ENCODE data around the gene CANT1.
A peak's percentile ranks its signal among the peaks of the same experiment; 100 is the strongest.

CANT1 gene

GRCh38 chr17:79043931-79044320 is 34.4 kb upstream of the CANT1 start:
- Histone ChIP-seq H3K27me3 (ENCODE audit: control insufficient read depth, insufficient read depth, low read length) (no peaks in the 10 kb centered on the region), H2AFZ (no peak overlapping the region), H3K36me3 (ENCODE audit: control insufficient read depth, insufficient read depth, low read length) (no peaks in the 10 kb centered on the region), H3K4me2 (ENCODE audit: low read length) (no peak overlapping the region), H3K9ac (no peak overlapping the region), H3K4me3 (ENCODE audit: low read depth, low read length) (no peak overlapping the region), H3K9me3 (ENCODE audit: control insufficient read depth, low read length) (no peaks in the 10 kb centered on the region), H3K79me2 (no peaks in the 10 kb centered on the region), H3K4me1 (no peaks in the 10 kb centered on the region), H3K27ac (no peak overlapping the region)
- TF ChIP-seq CTCF (IDR thresholded peaks at IDR 0.05), result no peak

- Histone ChIP-seq H3K27me3 (ENCODE audit: control insufficient read depth, insufficient read depth, low read length) (no peaks in the 10 kb centered on the region), H3K9ac (no peak overlapping the region), H3K4me3 (ENCODE audit: low read depth, low read length) (no peak overlapping the region), H3K4me2 (ENCODE audit: low read length) (no peak overlapping the region), H3K9me3 (ENCODE audit: control insufficient read depth, low read length) (no peaks in the 10 kb centered on the region), H3K27ac (no peak overlapping the region), H3K36me3 (ENCODE audit: control insufficient read depth, insufficient read depth, low read length) (no peaks in the 10 kb centered on the region), H3K4me1 (no peaks in the 10 kb centered on the region), H2AFZ (no peak overlapping the region), H3K79me2 (no peaks in the 10 kb centered on the region)
- TF ChIP-seq CTCF (IDR thresholded peaks at IDR 0.05), result no peak
These were observed 33.8 kb upstream of the CANT1 start for GRCh38 chr17:79043191-79043930.

GRCh38 chr17:79042421-79043190 is 33.0 kb upstream of the CANT1 start:
- Histone ChIP-seq H3K9me3 (ENCODE audit: control insufficient read depth, low read length) (no peaks in the 10 kb centered on the region), H3K9ac (no peak overlapping the region), H3K79me2 (no peaks in the 10 kb centered on the region), H3K27ac (no peak overlapping the region), H3K4me2 (ENCODE audit: low read length) (no peak overlapping the region), H2AFZ (no peak overlapping the region), H3K36me3 (ENCODE audit: control insufficient read depth, insufficient read depth, low read length) (no peaks in the 10 kb centered on the region), H3K4me1 (no peaks in the 10 kb centered on the region), H3K27me3 (ENCODE audit: control insufficient read depth, insufficient read depth, low read length) (no peaks in the 10 kb centered on the region), H3K4me3 (ENCODE audit: low read depth, low read length) (no peak overlapping the region)
- TF ChIP-seq CTCF (IDR thresholded peaks at IDR 0.05), result peak; percentile 77

GRCh38 chr17:79041723-79042420 is 32.3 kb upstream of the CANT1 start:
- H2AFZ ChIP-seq, result no peak overlapping the region
- no peak overlapping the region for H3K27ac ChIP-seq

More at GRCh38 chr17:79041723-79042420, 32.3 kb upstream of the CANT1 start:
- Histone ChIP-seq H3K4me3 (ENCODE audit: low read depth, low read length) (no peak overlapping the region), H3K9ac (no peak overlapping the region), H3K4me2 (ENCODE audit: low read length) (no peak overlapping the region), H3K4me1 (no peaks in the 10 kb centered on the region), H3K9me3 (ENCODE audit: control insufficient read depth, low read length) (no peaks in the 10 kb centered on the region), H3K79me2 (no peaks in the 10 kb centered on the region), H3K27me3 (ENCODE audit: control insufficient read depth, insufficient read depth, low read length) (no peaks in the 10 kb centered on the region), H3K36me3 (ENCODE audit: control insufficient read depth, insufficient read depth, low read length) (no peaks in the 10 kb centered on the region)
- no peak for TF ChIP-seq CTCF (IDR thresholded peaks at IDR 0.05)

Data from parathyroid adenoma (tissue), 2 donors.